ENCODE measurements around the gene ELP1.

DNA sequence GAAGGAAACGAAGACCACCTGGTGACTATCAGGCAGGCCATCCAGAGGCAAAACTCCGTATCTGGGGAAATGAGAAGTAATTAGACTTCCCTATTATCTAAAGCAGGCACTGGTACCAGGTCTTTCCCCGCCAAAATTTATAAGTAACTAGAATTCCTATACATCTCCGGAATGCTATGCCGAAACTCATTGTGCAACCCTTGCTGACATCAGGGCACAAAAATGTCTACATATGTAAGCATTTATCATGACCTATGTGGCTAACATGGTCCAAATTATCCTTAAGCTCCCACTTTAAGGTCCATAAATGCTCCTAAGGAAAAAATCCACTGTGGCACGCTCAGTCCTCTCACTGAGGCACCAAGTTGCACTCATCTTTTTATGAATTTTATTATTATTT is 95.9 kb downstream of the ELP1 start:
- TF ChIP-seq, protein P1, sequence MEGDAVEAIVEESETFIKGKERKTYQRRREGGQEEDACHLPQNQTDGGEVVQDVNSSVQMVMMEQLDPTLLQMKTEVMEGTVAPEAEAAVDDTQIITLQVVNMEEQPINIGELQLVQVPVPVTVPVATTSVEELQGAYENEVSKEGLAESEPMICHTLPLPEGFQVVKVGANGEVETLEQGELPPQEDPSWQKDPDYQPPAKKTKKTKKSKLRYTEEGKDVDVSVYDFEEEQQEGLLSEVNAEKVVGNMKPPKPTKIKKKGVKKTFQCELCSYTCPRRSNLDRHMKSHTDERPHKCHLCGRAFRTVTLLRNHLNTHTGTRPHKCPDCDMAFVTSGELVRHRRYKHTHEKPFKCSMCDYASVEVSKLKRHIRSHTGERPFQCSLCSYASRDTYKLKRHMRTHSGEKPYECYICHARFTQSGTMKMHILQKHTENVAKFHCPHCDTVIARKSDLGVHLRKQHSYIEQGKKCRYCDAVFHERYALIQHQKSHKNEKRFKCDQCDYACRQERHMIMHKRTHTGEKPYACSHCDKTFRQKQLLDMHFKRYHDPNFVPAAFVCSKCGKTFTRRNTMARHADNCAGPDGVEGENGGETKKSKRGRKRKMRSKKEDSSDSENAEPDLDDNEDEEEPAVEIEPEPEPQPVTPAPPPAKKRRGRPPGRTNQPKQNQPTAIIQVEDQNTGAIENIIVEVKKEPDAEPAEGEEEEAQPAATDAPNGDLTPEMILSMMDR (IDR thresholded peaks at IDR 0.05), result no peak
- TF ChIP-seq POLR2A (IDR thresholded peaks at IDR 0.05), result no peak

Data from lower leg skin (tissue), 3 donors.